OCI-LY7 (cell line): ENCODE results near the gene DDX51. TPM values are rescaled to one million over a fixed set of nuclear protein-coding genes. Genes with fewer than 3 reads are reported as not detected.
A peak's percentile ranks its signal among the peaks of the same experiment; 100 is the strongest.

Experiments
- BruUV-seq: library from RNA; stranded (reverse); fragments of 400-500 nt; replicated peaks from 2 replicates; lab custom pipeline; 2021; lab: Mats Ljungman, UMichigan
- CTCF ChIA-PET: fragments of 300-600 bp; sonication (Branson Sonifier 250); formaldehyde crosslinking; loops from one replicate; lab custom pipeline; 2022; ENCODE audit warnings: antibody characterized with exemption; ENCODE audit not compliant: unreplicated experiment; lab: Charles Lee
- POLR2A ChIA-PET: fragments of 300-600 bp; sonication (Branson Sonifier 250); formaldehyde crosslinking; loops from one replicate; lab custom pipeline; 2022; ENCODE audit warnings: antibody characterized with exemption; lab: Charles Lee
- DNase-seq: peaks from one replicate; pipeline ENCODE4 v3.0.0-alpha.2; 2015; ENCODE audit warnings: low spot score
- H2AFZ ChIP-seq: fragments of 200-600 bp; sonication (generic), shearing (Covaris generic); 2 replicates; pipeline ENCODE4 v1.6.1; 2014; ENCODE audit warnings: mild to moderate bottlenecking, antibody characterized with exemption, low read length, moderate library complexity
- H3K27ac ChIP-seq: fragments of 200-600 bp; sonication (generic); 2 replicates; pipeline ENCODE4 v1.5.1; 2014; ENCODE audit warnings: mixed run types, low read depth, mild to moderate bottlenecking, moderate library complexity, low read length, inconsistent platforms; ENCODE audit not compliant: poor library complexity, severe bottlenecking
- H3K36me3 ChIP-seq: fragments of 200-600 bp; sonication (generic); 2 replicates; pipeline ENCODE4 v1.6.1; 2014; ENCODE audit warnings: mild to moderate bottlenecking, antibody characterized with exemption, low read length, moderate library complexity, mixed read lengths; ENCODE audit not compliant: insufficient read depth
- H3K4me1 ChIP-seq: fragments of 200-600 bp; sonication (generic); 2 replicates; pipeline ENCODE4 v1.5.1; 2014; ENCODE audit warnings: mild to moderate bottlenecking, low read length; ENCODE audit not compliant: insufficient read depth, poor library complexity, severe bottlenecking
- H3K4me2 ChIP-seq: fragments of 200-600 bp; sonication (generic); 2 replicates; pipeline ENCODE4 v1.6.1; 2014; ENCODE audit warnings: mild to moderate bottlenecking, low read length
- H3K4me3 ChIP-seq: fragments of 200-600 bp; sonication (generic); 2 replicates; pipeline ENCODE4 v1.5.1; 2014; ENCODE audit warnings: mild to moderate bottlenecking, low read depth, low read length; ENCODE audit not compliant: poor library complexity, severe bottlenecking
- H3K79me2 ChIP-seq: fragments of 200-600 bp; sonication (generic); 2 replicates; pipeline ENCODE4 v1.6.1; 2016; ENCODE audit warnings: low read depth, mild to moderate bottlenecking, low read length, moderate library complexity, mixed read lengths; ENCODE audit not compliant: insufficient read depth
- H3K9me2 ChIP-seq: fragments of 200-600 bp; sonication (generic); 2 replicates; pipeline ENCODE4 v1.6.1; 2016; ENCODE audit warnings: mild to moderate bottlenecking, low read length, mixed read lengths; ENCODE audit not compliant: insufficient read depth
- H3K9me3 ChIP-seq: fragments of 200-600 bp; sonication (generic); 2 replicates; pipeline ENCODE4 v1.6.1; 2014; ENCODE audit warnings: mild to moderate bottlenecking, mixed run types, low read length, mixed read lengths
- H4K20me1 ChIP-seq: fragments of 200-600 bp; sonication (generic); 2 replicates; pipeline ENCODE4 v1.6.1; 2014; ENCODE audit warnings: mild to moderate bottlenecking, antibody characterized with exemption, low read length, moderate library complexity, mixed read lengths; ENCODE audit not compliant: insufficient read depth
- EZH2phosphoT487 ChIP-seq: fragments of 200-600 bp; sonication (generic); IDR thresholded peaks from 2 replicates; pipeline ENCODE4 v1.6.1; 2018; ENCODE audit warnings: low read depth, borderline replicate concordance, mild to moderate bottlenecking, mixed run types, antibody characterized with exemption, low read length, moderate library complexity, mixed read lengths
- intact Hi-C: fragments of 100-400 bp; cut with micrococcal nuclease; formaldehyde crosslinking; loops from one replicate; pipeline ENCODE4 v1.10.0; 2022; ENCODE audit not compliant: unreplicated experiment
- total RNA-seq, 2 experiments: library from RNA; depleted of rRNA in 1 of 2; stranded (reverse); fragments of >200 nt in 1 of 2; shearing (Covaris generic) in 1 of 2; gene quantifications; 2 replicates each; pipeline ENCODE4 v1.2.3, GENCODE V29; 2014 to 2022
- TF ChIP-seq, protein P1 (sequence below): fragments of 200-600 bp; sonication (generic); conservative IDR thresholded peaks from 2 replicates; pipeline ENCODE4 v1.5.1; 2014; ENCODE audit warnings: mild to moderate bottlenecking, antibody characterized with exemption, low read length, moderate library complexity, mixed read lengths

Gene DDX51
- total RNA-seq, 2 experiments from 2014 or later, result 47.1 to 63.1 TPM

DNA sequence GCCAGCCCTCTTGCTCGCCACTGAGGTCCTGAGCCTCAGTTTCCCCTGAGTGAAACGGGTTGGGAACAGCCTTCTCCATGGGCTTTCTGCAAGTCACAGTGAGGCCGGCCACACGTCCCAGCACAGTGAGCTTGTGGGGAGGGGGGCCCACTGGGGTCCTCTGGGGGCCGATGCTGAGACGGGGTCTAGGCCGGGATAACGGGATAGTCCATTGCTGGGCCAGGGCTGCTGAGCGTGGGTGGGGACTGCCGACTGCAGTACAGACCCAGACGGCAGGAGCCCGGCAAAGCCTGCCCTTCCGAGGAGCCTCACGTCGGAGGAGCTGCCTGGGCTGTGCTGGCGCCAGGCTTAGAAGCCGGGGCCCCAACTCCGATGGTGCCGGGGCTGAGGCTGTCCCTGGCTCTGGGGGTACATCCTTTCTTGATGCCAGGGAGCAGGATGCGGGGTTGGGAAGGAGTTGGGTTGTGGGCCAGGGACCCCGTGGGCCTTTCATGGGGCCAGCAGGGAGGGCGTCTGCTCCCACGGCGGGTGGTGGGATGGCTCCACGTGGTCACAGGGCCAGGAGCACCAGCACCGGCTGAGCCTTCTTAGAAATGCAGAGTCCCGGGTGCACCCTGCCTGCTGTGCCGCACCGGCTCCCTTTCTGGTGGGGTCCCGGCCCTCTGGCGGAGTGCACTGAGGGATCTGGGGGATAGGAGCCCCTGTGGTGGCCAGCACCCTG lies 24.4 kb upstream of the DDX51 start:
- H3K4me3 ChIP-seq, result no peak overlapping the region
- 0 out of 2 replicates have a peak, but pooled peaks cover 4% of the 10 kb centered on the region for H3K9me3 ChIP-seq
- H4K20me1 ChIP-seq, result no peaks in the 10 kb centered on the region
- no peaks in the 10 kb centered on the region for H3K36me3 ChIP-seq
- H3K27ac ChIP-seq, result no peak overlapping the region
- H3K4me1 ChIP-seq, result no peaks in the 10 kb centered on the region
- no peak for DNase-seq
- POLR2A ChIA-PET, result no interaction called here
- no peak overlapping the region for H3K4me2 ChIP-seq
- TF ChIP-seq, protein P1, sequence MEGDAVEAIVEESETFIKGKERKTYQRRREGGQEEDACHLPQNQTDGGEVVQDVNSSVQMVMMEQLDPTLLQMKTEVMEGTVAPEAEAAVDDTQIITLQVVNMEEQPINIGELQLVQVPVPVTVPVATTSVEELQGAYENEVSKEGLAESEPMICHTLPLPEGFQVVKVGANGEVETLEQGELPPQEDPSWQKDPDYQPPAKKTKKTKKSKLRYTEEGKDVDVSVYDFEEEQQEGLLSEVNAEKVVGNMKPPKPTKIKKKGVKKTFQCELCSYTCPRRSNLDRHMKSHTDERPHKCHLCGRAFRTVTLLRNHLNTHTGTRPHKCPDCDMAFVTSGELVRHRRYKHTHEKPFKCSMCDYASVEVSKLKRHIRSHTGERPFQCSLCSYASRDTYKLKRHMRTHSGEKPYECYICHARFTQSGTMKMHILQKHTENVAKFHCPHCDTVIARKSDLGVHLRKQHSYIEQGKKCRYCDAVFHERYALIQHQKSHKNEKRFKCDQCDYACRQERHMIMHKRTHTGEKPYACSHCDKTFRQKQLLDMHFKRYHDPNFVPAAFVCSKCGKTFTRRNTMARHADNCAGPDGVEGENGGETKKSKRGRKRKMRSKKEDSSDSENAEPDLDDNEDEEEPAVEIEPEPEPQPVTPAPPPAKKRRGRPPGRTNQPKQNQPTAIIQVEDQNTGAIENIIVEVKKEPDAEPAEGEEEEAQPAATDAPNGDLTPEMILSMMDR, result no peak
- TF ChIP-seq EZH2phosphoT487, result no peak
- BruUV-seq, result no TSS peak
- no peaks in the 10 kb centered on the region for H3K9me2 ChIP-seq
- no peaks in the 10 kb centered on the region for H3K79me2 ChIP-seq
- intact Hi-C loops, result no loop called here
- no peak overlapping the region for H2AFZ ChIP-seq
- CTCF ChIA-PET, result no interaction called here

DNA sequence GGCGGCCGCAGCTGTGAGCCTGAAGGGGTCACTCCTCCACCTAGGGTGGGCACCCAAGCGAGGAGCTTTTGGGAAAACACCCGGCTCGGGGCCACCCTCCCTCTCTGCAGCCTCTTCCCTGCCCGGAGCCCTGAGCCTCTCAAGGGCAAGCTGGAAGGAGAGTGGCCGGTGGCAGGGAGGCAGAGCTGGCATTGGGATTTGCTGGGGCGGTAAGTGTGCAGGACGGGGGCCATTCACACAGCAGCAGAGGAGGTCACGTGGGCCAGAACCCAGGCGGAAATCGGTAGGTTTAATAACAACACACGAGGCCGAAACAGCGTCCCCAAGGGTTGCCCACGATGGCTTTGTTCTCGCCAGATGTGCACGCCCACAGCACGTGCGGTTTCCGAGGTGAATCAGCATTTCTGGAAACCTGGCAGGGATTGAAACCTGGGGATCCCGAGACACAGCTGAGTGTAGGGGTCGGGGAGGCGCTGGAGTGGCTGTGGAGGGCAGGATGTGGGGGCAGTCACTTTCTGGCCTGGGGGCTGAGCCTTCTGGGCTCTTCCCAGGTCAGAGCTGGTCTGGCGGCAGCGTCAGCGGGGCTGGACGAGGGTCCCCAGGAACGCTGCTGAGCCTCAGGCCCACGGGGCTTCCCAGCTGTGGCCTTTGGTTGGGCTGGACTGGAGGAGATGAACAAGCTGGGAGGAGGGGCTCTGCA lies 23.6 kb upstream of the DDX51 start:
- Histone ChIP-seq H3K9me3 (0 out of 2 replicates have a peak, but pooled peaks cover 4% of the 10 kb centered on the region), H3K79me2 (no peaks in the 10 kb centered on the region), H3K4me2 (no peak overlapping the region), H3K27ac (no peak overlapping the region), H3K4me3 (no peak overlapping the region), H3K4me1 (no peaks in the 10 kb centered on the region), H2AFZ (no peak overlapping the region), H3K36me3 (no peaks in the 10 kb centered on the region), H4K20me1 (no peaks in the 10 kb centered on the region), H3K9me2 (no peaks in the 10 kb centered on the region)
- ChIA-PET CTCF (no interaction called here), POLR2A (no interaction called here)
- no peak for TF ChIP-seq EZH2phosphoT487
- TF ChIP-seq, protein P1, result no peak
- no TSS peak for BruUV-seq
- DNase-seq, result peak; percentile 11
- intact Hi-C loops, result no loop called here
